ENCODE measurements around the gene TMIGD3. TPM values are rescaled to one million over a fixed set of nuclear protein-coding genes. Genes with fewer than 3 reads are reported as not detected.

The TMIGD3 gene
- total RNA-seq, 1 donor from 2014 or later: not detected

DNA sequence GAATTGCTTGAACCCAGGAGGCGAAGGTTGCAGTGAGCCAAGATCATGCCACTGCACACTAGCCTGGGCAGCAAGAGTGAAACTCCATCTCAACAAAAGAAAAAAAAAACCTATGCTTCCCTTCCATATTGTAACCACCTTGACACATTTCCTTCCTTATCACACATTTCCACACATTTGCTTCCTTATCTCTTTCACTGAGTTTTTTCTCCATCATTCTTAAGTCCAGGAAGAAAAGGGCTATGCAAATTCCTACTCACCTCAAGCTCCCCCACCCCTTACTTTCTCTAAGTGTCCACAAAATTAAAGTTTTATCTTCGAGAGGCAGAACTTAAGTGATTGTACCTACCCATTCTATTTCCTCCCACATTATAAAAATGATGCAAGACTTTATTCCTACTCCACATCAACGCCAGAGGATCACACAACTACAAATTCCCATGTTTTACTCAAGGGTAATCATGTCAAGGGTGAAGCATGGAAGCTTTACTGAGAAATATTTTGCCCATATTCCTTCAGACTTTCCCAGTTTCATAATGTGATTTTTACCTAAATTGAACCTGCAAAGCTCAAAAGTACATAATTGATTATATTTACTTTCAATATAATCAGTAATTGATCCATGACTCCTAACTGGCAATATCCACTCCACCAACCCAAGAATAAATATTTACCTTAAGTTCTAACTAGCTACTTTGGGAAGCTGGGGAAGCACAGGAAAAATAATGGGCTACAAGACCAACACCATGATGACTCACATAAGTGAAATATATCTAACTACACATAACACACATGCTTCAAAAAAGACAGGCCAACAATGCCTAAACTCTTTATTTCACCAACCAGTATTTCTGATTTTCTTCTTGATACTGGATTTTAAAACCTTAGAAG is 63.7 kb downstream of the TMIGD3 start:
- Mint-ChIP-seq H3K36me3 (peaks cover 17% of the 10 kb centered on the region), H3K4me3 (no peak overlapping the region)
- TF ChIP-seq, protein P1, sequence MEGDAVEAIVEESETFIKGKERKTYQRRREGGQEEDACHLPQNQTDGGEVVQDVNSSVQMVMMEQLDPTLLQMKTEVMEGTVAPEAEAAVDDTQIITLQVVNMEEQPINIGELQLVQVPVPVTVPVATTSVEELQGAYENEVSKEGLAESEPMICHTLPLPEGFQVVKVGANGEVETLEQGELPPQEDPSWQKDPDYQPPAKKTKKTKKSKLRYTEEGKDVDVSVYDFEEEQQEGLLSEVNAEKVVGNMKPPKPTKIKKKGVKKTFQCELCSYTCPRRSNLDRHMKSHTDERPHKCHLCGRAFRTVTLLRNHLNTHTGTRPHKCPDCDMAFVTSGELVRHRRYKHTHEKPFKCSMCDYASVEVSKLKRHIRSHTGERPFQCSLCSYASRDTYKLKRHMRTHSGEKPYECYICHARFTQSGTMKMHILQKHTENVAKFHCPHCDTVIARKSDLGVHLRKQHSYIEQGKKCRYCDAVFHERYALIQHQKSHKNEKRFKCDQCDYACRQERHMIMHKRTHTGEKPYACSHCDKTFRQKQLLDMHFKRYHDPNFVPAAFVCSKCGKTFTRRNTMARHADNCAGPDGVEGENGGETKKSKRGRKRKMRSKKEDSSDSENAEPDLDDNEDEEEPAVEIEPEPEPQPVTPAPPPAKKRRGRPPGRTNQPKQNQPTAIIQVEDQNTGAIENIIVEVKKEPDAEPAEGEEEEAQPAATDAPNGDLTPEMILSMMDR (IDR thresholded peaks at IDR 0.05; ENCODE audit: unreplicated experiment): no peak

DNA sequence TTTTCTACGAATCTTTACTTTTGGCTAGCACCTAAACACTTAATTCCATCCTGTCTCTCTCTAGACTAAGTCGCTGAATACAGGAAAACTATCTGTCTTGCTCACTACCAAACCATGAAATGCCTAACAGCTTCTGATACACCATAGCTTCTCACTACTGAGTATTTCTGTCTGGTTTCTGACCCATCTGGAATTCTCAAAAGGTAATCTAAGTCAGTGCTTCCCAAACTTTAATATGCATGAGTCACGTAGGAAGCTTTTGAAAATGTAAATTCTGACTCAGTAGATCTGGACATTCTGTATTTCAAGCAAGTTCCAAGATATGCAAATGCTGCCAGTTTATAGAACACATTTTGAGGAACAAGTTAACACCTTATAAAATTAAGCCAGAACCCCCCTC is 66.7 kb downstream of the TMIGD3 start:
- H3K4me1 Mint-ChIP-seq: no peaks in the 10 kb centered on the region
- H3K4me3 Mint-ChIP-seq: no peak overlapping the region
- peaks cover 15% of the 10 kb centered on the region for H3K36me3 Mint-ChIP-seq

More for the DNA sequence above, 63.7 kb downstream of the TMIGD3 start:
- Mint-ChIP-seq H3K27me3 (ENCODE audit: low read depth) (peaks cover 2% of the 10 kb centered on the region), H3K4me1 (no peaks in the 10 kb centered on the region), H3K27ac (no peak overlapping the region), H3K9me3 (no peaks in the 10 kb centered on the region)
- DNase-seq (ENCODE audit: low spot score in 2 of 2, unreplicated experiment in 2 of 2): no peak

More for the DNA sequence above, 66.7 kb downstream of the TMIGD3 start:
- Mint-ChIP-seq H3K9me3 (no peaks in the 10 kb centered on the region), H3K27me3 (ENCODE audit: low read depth) (peaks cover 11% of the 10 kb centered on the region), H3K27ac (no peak overlapping the region)
- TF ChIP-seq, protein P1 (IDR thresholded peaks at IDR 0.05; ENCODE audit: unreplicated experiment): no peak
- DNase-seq (ENCODE audit: low spot score in 2 of 2, unreplicated experiment in 2 of 2): no peak

Other genes starting within 250 kb of the TMIGD3 start
- gene CHIA, start 212.8 kb downstream of the TMIGD3 start, total RNA-seq: not detected in 3 replicates
- 2.7 to 3.6 TPM (median 2.9 TPM) in 3 replicates for gene OVGP1, start 75.9 kb downstream of the TMIGD3 start, total RNA-seq
- 29.1 to 32.6 TPM (median 32.6 TPM) in 3 replicates for gene WDR77, start 54.4 kb downstream of the TMIGD3 start, total RNA-seq
- 155 to 162 TPM (median 156 TPM) in 3 replicates for gene ATP5PB, start 54.2 kb downstream of the TMIGD3 start, total RNA-seq
- 0.72 to 1.1 TPM (median 0.83 TPM) in 3 replicates for gene C1orf162, start 29.6 kb downstream of the TMIGD3 start, total RNA-seq
- not detected in 3 replicates for gene ADORA3, start within 50 bp of the TMIGD3 start, total RNA-seq
- 28.3 to 29.2 TPM (median 28.5 TPM) in 3 replicates for gene RAP1A, start 116.2 kb upstream of the TMIGD3 start, total RNA-seq
- gene INKA2, start 235.8 kb upstream of the TMIGD3 start, total RNA-seq: 0.89 to 1.4 TPM (median 1.4 TPM) in 3 replicates

Measured in mesothelial cell of epicardium (in vitro differentiated cells).